Keratinocyte (primary cell): Measurements from ENCODE around the gene CASP10.

ENCODE experiments used
- EZH2 ChIP-seq: IDR thresholded peaks from one replicate; pipeline ENCODE4 v1.6.1; 2012; ENCODE audit warnings: inconsistent platforms, mild to moderate bottlenecking, low read length, moderate library complexity
- TF ChIP-seq, protein P1 (sequence below), 3 experiments: IDR thresholded peaks in 1 of 3; conservative IDR thresholded peaks in 1 of 3; optimal IDR thresholded peaks in 1 of 3; 2 replicates in 2 of 3; 3 replicates in 1 of 3; pipeline versions ENCODE3 to v1.5.1; 2011; ENCODE audit warnings: low read length in 3 of 3, mild to moderate bottlenecking in 3 of 3, moderate library complexity in 2 of 3, control low read depth in 1 of 3, inconsistent platforms in 1 of 3; ENCODE audit not compliant: insufficient read depth in 2 of 3; ENCODE audit errors: extremely low read depth in 1 of 3

DNA sequence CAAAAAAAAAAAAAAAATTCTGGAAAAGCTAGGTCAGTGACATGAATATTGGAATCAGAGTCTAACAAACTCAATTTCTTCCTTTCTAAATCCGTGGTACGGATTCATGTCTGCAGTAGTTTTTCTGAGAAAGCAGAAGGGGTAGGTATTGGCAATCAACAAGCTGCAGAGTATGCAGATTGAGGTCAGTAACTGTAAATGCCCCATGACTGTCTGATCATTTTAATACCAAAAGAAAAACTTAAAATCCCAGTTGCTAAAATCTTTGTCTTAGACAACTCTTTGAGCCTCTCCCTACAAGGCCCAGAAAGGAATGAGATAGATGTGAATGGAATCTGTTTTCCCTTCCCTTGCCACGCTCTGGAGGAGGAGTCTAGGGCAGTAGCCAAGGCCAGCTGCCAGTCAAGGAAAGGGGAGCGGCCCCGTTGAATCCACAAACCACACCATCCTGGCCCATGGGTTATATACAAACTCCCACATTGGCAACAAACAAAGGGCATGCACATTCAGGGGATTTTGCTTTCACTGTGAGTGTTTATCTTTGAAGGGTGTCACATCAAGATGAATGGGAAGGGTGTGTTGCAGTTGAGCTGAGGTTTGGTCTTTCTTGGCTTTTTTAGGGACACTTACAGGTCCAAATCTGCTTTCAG lies 71.3 kb downstream of the CASP10 start:
- TF ChIP-seq, protein P1, sequence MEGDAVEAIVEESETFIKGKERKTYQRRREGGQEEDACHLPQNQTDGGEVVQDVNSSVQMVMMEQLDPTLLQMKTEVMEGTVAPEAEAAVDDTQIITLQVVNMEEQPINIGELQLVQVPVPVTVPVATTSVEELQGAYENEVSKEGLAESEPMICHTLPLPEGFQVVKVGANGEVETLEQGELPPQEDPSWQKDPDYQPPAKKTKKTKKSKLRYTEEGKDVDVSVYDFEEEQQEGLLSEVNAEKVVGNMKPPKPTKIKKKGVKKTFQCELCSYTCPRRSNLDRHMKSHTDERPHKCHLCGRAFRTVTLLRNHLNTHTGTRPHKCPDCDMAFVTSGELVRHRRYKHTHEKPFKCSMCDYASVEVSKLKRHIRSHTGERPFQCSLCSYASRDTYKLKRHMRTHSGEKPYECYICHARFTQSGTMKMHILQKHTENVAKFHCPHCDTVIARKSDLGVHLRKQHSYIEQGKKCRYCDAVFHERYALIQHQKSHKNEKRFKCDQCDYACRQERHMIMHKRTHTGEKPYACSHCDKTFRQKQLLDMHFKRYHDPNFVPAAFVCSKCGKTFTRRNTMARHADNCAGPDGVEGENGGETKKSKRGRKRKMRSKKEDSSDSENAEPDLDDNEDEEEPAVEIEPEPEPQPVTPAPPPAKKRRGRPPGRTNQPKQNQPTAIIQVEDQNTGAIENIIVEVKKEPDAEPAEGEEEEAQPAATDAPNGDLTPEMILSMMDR (optimal IDR thresholded peaks at IDR 0.05 in 1 of 3, IDR thresholded peaks at IDR 0.05 in 1 of 3, conservative IDR thresholded peaks at IDR 0.05 in 1 of 3; ENCODE audit: extremely low read depth in 1 of 3, insufficient read depth in 2 of 3, low read length in 3 of 3), result no peak
- no peak for TF ChIP-seq EZH2
